Lung (tissue), 12 donors: ENCODE results near the gene PPP1R1B. TPM values are rescaled to one million over a fixed set of nuclear protein-coding genes. Genes with fewer than 3 reads are reported as not detected.

Experiments
- ATAC-seq: fragments of 200-7000 bp; cut with Tn5 transposase; one replicate; pipeline ENCODE4 v1.9.1; 2020; ENCODE audit warnings: moderate number of reproducible peaks; ENCODE audit not compliant: insufficient read depth, low FRiP score
- DNase-seq, 3 donors: peaks; one replicate each; pipeline ENCODE4 v3.0.0-alpha.2; 2013 to 2017
- H3K27ac ChIP-seq, 2 donors: one replicate each; pipeline ENCODE4 v1.5.1; 2013; ENCODE audit warnings: mild to moderate bottlenecking in 2 of 2, moderate library complexity in 2 of 2, control low read depth in 1 of 2, inconsistent platforms in 1 of 2, low read depth in 1 of 2, low read length in 1 of 2
- H3K27me3 ChIP-seq, 3 donors: one replicate each; pipeline ENCODE4 v1.5.1; 2013; ENCODE audit warnings: low read length in 2 of 3; ENCODE audit not compliant: control insufficient read depth in 3 of 3, insufficient read depth in 3 of 3
- H3K36me3 ChIP-seq, 4 donors: one replicate each; pipeline ENCODE4 v1.5.1; 2013; ENCODE audit warnings: low read length in 4 of 4, mild to moderate bottlenecking in 1 of 4, moderate library complexity in 1 of 4; ENCODE audit not compliant: control insufficient read depth in 4 of 4, insufficient read depth in 4 of 4
- H3K4me1 ChIP-seq, 5 donors: one replicate each; pipeline ENCODE4 v1.5.1; 2013; ENCODE audit warnings: low read length in 5 of 5, mild to moderate bottlenecking in 2 of 5, moderate library complexity in 1 of 5; ENCODE audit not compliant: control insufficient read depth in 5 of 5, insufficient read depth in 5 of 5
- H3K4me3 ChIP-seq: one replicate; pipeline ENCODE4 v1.5.1; 2013; ENCODE audit warnings: mild to moderate bottlenecking, control low read depth, moderate library complexity
- H3K9ac ChIP-seq, 2 donors: one replicate each; pipeline ENCODE4 v1.5.1; 2013; ENCODE audit warnings: low read length in 2 of 2, control low read depth in 1 of 2; ENCODE audit not compliant: insufficient read depth in 1 of 2
- H3K9me3 ChIP-seq, 4 donors: one replicate each; pipeline ENCODE4 v1.5.1; 2013; ENCODE audit warnings: low read length in 3 of 4, mild to moderate bottlenecking in 1 of 4, moderate library complexity in 1 of 4; ENCODE audit not compliant: control insufficient read depth in 4 of 4, insufficient read depth in 3 of 4
- WGBS, 2 donors: extraction: QIAGEN DNeasy Blood & Tissue Kit; methylation state at CpG; one replicate each; pipeline ENCODE4 v1.1.7; 2013; 5-methylcytosine and 5-hydroxymethylcytosine counted together
- polyA plus RNA-seq, 2 donors: library from polyadenylated mRNA; stranded (reverse); fragments of 200-250 nt; gene quantifications; one replicate each; pipeline ENCODE4 v1.2.1, GENCODE V29; 2013
- total RNA-seq, 2 donors: library from RNA; depleted of rRNA in 1 of 2; stranded (reverse); fragments of >200 nt in 1 of 2; gene quantifications; one replicate each; pipeline ENCODE4 v1.2.1, GENCODE V29; 2014 to 2021
- TF ChIP-seq, protein P1 (sequence below): IDR thresholded peaks from 2 replicates; pipeline ENCODE4 v1.5.1; 2012; ENCODE audit warnings: mild to moderate bottlenecking; ENCODE audit errors: control extremely low read depth, extremely low read depth
- donor health status: control.
- donor health status: control.
- donor health status: Bipolar disorder and iron deficiency.
- donor health status: healthy.
- donor health status: DM: yes; HTN: yes; CAD: no.

The PPP1R1B gene
- total and polyA plus RNA-seq, 4 donors, result 21.3 to 36.4 (median 24.8) TPM

DNA sequence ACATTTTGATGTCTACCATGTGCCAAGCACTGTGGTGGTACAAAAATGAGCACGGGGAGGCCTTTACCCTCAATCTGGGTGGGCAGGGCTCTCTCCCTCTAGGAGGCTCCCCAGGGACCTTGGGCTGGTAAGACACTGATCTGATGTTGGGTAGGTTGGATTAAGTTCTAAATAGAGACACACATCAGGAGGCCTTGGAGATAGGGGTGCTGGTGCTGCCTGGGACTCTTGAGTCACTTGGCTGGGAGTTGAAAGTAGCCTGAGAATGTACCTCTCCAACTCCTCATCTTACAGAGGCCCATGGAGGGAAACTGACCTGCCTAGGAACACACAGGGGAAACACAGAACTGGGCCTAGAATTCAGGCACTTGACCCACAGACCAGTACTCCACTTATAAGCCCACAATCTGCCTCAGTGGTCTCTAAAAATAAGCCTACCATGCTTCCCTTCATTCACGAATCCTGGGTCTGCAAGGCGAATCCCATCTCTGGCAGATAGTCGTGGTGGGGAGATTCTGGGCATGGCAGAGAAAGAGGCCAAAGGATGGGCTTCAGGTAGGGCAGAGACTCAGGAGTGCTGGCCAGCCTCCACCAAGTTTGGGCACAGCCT, 17.2 kb upstream of the PPP1R1B start:
- no peak overlapping the region for H3K9ac ChIP-seq
- no peak overlapping the region for H3K27ac ChIP-seq
- H3K4me1 ChIP-seq, result peaks cover 0 to 20% (median 4%) of the 10 kb centered on the region in 5 donors
- peaks cover 0 to 5% (median 0%) of the 10 kb centered on the region in 4 donors for H3K9me3 ChIP-seq
- no peak for DNase-seq
- H3K27me3 ChIP-seq, result peaks cover 26 to 69% (median 42%) of the 10 kb centered on the region in 3 donors
- 92 to 94% methylated on average over 4 of the region's 4 CpGs for WGBS, 2 donors
- no peaks in the 10 kb centered on the region for H3K36me3 ChIP-seq
- TF ChIP-seq, protein P1, sequence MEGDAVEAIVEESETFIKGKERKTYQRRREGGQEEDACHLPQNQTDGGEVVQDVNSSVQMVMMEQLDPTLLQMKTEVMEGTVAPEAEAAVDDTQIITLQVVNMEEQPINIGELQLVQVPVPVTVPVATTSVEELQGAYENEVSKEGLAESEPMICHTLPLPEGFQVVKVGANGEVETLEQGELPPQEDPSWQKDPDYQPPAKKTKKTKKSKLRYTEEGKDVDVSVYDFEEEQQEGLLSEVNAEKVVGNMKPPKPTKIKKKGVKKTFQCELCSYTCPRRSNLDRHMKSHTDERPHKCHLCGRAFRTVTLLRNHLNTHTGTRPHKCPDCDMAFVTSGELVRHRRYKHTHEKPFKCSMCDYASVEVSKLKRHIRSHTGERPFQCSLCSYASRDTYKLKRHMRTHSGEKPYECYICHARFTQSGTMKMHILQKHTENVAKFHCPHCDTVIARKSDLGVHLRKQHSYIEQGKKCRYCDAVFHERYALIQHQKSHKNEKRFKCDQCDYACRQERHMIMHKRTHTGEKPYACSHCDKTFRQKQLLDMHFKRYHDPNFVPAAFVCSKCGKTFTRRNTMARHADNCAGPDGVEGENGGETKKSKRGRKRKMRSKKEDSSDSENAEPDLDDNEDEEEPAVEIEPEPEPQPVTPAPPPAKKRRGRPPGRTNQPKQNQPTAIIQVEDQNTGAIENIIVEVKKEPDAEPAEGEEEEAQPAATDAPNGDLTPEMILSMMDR, result no peak
- no peak for ATAC-seq
- H3K4me3 ChIP-seq, result no peak overlapping the region

DNA sequence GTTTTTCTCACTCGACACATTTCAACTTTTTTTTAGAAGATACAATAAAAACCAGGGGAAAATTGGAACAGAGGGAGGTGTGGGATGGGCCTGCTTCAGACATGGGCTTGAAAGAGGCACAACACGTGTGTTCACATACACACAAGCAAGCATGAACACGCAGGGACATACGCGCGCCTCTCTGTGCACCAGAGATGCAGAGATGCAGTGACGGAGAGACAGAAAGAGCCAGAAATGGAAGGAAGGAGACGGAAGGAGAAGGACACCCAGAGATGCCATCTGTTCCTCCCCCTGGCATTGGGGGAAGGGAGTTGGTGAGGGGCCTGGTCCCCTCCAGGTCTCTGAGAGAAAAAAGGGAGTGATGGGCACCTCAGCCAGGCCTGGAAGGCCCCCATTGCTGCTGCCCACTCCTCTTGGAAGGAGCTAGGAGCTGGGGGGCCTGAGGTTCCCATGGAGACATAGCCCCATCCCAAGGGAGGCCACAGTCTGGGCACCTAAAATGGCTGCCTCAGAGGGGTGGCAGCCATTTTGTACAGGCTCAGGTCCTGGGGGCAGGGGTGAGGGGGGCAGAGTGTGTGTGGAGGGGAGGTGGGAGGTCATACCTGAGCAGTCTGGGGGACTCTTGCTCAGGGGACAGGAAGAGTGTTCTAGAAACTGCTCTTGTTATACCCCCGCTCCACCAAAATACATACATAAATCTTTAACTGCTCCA, 15.2 kb upstream of the PPP1R1B start:
- peaks cover 0 to 6% (median 0%) of the 10 kb centered on the region in 4 donors for H3K9me3 ChIP-seq
- H3K9ac ChIP-seq, result no peak overlapping the region
- H3K36me3 ChIP-seq, result no peaks in the 10 kb centered on the region
- peaks cover 16 to 62% (median 32%) of the 10 kb centered on the region in 3 donors for H3K27me3 ChIP-seq
- H3K4me1 ChIP-seq, result peaks cover 0 to 5% (median 0%) of the 10 kb centered on the region in 5 donors
- DNase-seq (no peak), ATAC-seq (no peak)
- no peak overlapping the region for H3K27ac ChIP-seq
- H3K4me3 ChIP-seq, result no peak overlapping the region
- TF ChIP-seq, protein P1, result no peak
- WGBS, 2 donors, result 90 to 94% methylated on average over 9 of the region's 9 CpGs

DNA sequence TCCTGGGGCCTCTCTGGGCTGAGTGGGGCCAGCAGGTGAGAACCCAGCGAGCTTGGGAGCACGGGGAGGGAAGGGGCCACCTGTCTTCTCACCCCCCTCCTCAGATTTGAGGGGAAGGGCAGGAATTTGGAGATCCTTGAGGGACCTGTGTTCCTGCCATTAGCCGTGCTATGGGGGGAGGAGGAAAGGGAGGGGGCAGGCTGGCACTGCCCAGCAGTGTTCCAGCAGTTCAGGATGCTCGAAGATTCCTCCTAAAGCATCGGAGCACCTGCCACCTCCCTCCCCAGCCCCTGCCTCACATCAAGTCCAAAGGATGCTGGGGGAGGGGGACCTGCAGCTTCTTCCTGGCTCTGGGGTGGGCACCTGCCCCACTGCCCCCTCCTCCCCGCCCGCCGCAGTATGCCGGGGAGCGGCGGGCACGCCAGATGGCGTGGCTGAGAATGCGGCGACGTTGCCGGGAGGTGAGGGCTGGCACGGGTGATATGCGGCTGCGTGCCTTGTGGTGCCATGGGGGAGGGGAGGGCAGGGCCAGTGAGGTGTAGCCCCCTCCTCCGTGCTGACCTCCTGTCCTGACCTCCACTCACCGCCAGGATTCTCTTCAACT, 14.4 kb upstream of the PPP1R1B start:
- Histone ChIP-seq H3K9ac (no peak overlapping the region), H3K27ac (no peak overlapping the region), H3K36me3 (no peaks in the 10 kb centered on the region), H3K9me3 (peaks cover 0 to 6% (median 0%) of the 10 kb centered on the region in 4 donors), H3K4me1 (peaks cover 0 to 2% (median 0%) of the 10 kb centered on the region in 5 donors), H3K4me3 (no peak overlapping the region), H3K27me3 (peaks cover 13 to 66% (median 36%) of the 10 kb centered on the region in 3 donors)
- ATAC-seq (no peak), DNase-seq (no peak)
- TF ChIP-seq, protein P1, result no peak
- 78 to 79% methylated on average over 22 of the region's 22 CpGs for WGBS, 2 donors
